Activated B cell treated with CpG ODN at 0.5 μM for 24 hours (primary cell): ENCODE measurements around the gene RIMBP3C. TPM values are rescaled to one million over a fixed set of nuclear protein-coding genes. Genes with fewer than 3 reads are reported as not detected.
"Not testable (repeated sequence)": the region's sequence is repeated elsewhere in the genome, so short reads cannot be mapped to it uniquely, and the experiment has no call there.

Experiments used
- ATAC-seq: fragments of 200-7000 bp; cut with Tn5 transposase; one replicate; pipeline ENCODE4 v1.10.0; 2021; ENCODE audit warnings: low read depth, mild to moderate bottlenecking, moderate library complexity
- CTCF ChIA-PET: fragments of 350-600 bp; sonication (Branson Sonifier 250); formaldehyde crosslinking; loops from one replicate; lab custom pipeline; 2021; ENCODE audit warnings: antibody characterized with exemption; lab: Charles Lee
- POLR2A ChIA-PET: fragments of 350-600 bp; sonication (Branson Sonifier 250); formaldehyde crosslinking; loops from one replicate; lab custom pipeline; 2021; ENCODE audit warnings: antibody characterized with exemption; lab: Charles Lee
- DNase-seq: peaks from one replicate; pipeline ENCODE4 v3.0.0; 2022
- H3K27ac Mint-ChIP-seq: one replicate; pipeline ENCODE4 v1.8.0; 2020; ENCODE audit warnings: mixed read lengths
- H3K27me3 Mint-ChIP-seq: one replicate; pipeline ENCODE4 v1.8.0; 2021; ENCODE audit warnings: mixed read lengths
- H3K36me3 Mint-ChIP-seq: one replicate; pipeline ENCODE4 v1.8.0; 2021; ENCODE audit warnings: low read depth, mixed read lengths
- H3K4me1 Mint-ChIP-seq: one replicate; pipeline ENCODE4 v1.8.0; 2021; ENCODE audit warnings: mixed read lengths
- H3K4me3 Mint-ChIP-seq: one replicate; pipeline ENCODE4 v1.8.0; 2020; ENCODE audit warnings: mild to moderate bottlenecking, mixed read lengths
- H3K9me3 Mint-ChIP-seq: one replicate; pipeline ENCODE4 v1.8.0; 2020; ENCODE audit warnings: mixed read lengths
- intact Hi-C: fragments of 100-400 bp; cut with micrococcal nuclease; formaldehyde crosslinking; loops from one replicate; pipeline ENCODE4 v1.15.1; 2024
- total RNA-seq: library from RNA; stranded (reverse); gene quantifications from 2 replicates; pipeline ENCODE4 v1.2.3, GENCODE V29; 2022
- TF ChIP-seq, protein P1 (sequence below): fragments of 200-600 bp; IDR thresholded peaks from one replicate; pipeline ENCODE4 v1.8.0; 2022; ENCODE audit warnings: antibody characterized with exemption, mild to moderate bottlenecking

Gene RIMBP3C, protein sequence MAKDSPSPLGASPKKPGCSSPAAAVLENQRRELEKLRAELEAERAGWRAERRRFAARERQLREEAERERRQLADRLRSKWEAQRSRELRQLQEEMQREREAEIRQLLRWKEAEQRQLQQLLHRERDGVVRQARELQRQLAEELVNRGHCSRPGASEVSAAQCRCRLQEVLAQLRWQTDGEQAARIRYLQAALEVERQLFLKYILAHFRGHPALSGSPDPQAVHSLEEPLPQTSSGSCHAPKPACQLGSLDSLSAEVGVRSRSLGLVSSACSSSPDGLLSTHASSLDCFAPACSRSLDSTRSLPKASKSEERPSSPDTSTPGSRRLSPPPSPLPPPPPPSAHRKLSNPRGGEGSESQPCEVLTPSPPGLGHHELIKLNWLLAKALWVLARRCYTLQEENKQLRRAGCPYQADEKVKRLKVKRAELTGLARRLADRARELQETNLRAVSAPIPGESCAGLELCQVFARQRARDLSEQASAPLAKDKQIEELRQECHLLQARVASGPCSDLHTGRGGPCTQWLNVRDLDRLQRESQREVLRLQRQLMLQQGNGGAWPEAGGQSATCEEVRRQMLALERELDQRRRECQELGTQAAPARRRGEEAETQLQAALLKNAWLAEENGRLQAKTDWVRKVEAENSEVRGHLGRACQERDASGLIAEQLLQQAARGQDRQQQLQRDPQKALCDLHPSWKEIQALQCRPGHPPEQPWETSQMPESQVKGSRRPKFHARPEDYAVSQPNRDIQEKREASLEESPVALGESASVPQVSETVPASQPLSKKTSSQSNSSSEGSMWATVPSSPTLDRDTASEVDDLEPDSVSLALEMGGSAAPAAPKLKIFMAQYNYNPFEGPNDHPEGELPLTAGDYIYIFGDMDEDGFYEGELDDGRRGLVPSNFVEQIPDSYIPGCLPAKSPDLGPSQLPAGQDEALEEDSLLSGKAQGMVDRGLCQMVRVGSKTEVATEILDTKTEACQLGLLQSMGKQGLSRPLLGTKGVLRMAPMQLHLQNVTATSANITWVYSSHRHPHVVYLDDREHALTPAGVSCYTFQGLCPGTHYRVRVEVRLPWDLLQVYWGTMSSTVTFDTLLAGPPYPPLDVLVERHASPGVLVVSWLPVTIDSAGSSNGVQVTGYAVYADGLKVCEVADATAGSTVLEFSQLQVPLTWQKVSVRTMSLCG (N-terminal part only)
- 0.24 TPM in 1 of 2 replicates, not detected in the other for total RNA-seq

DNA sequence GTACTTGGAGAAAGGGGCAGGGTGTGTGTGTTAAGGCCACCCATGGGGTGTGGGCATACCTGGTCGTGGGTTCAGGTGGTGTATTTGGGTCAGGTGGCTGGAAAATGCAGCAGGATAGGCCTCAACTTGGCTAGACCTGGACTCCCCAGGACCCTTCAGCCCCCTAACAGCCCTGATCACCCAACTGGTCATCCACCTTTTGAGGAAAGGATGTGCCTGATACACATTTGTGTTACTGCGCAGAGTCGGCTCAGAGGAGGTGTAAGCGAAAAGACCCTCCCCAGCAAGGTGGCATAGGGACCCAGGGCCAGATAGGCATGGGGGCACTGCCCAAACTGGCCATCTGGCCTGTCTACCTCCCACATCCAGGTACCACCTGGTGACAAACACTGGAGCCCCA, at the start of gene RIMBP3C:
RIMBP3C (minus strand) TSS at position 101 of the 400 bp plus-strand sequence. CDS start 485 bp downstream, outside the sequence.
- POLR2A ChIA-PET, intact Hi-C loops, H3K4me1 Mint-ChIP-seq: not testable (repeated sequence)

DNA sequence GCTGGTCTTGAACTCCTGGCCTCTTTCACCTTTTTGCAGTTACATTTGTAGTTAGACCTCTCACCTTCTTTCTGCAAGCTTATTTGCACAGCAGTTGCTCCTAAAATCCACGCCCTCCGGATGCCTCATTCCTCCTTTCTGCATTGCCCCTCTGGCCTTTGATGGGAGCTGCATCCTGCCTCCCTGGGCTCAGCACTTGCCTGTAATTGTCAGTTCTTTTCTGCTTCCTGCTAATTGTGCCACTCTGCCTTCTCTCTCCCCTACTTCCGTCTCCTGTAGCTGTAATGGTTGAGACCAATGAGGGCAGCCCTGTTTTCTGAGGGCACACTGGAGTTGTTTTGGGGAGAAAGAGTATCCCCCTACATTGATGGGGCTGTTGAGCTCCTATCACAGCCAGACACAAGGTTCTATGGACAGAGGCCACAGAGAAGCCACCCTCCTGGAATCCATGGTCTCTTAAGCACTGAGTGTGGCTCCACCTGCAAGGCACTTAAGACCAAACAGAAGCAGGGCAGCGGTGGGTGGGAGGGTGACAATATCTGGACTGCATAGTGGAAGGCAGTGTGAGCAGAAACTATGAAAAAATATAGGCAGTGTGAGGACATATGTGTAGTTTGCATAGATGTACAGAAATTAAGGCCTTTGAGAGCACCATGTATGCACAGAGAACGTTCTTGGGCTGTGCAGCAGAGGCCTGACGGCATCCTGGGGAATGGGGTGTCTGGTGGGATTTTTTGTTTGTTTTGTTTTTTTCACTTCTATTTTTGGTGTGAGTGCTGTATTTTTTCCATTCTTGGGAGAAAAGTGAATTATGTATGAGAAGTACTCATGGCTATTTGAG, 48.0 kb upstream of the RIMBP3C start:
- no peak overlapping the region for H3K4me3 Mint-ChIP-seq
- ATAC-seq, result no peak
- no peaks in the 10 kb centered on the region for H3K27me3 Mint-ChIP-seq
- peaks cover 46% of the 10 kb centered on the region for H3K36me3 Mint-ChIP-seq
- intact Hi-C loops, result no loop called here
- peaks cover 26% of the 10 kb centered on the region for H3K4me1 Mint-ChIP-seq
- no peak for DNase-seq
- H3K27ac Mint-ChIP-seq, result no peak overlapping the region
- CTCF ChIA-PET, result no interaction called here
- no peaks in the 10 kb centered on the region for H3K9me3 Mint-ChIP-seq
- POLR2A ChIA-PET, result no interaction called here
- TF ChIP-seq, protein P1, sequence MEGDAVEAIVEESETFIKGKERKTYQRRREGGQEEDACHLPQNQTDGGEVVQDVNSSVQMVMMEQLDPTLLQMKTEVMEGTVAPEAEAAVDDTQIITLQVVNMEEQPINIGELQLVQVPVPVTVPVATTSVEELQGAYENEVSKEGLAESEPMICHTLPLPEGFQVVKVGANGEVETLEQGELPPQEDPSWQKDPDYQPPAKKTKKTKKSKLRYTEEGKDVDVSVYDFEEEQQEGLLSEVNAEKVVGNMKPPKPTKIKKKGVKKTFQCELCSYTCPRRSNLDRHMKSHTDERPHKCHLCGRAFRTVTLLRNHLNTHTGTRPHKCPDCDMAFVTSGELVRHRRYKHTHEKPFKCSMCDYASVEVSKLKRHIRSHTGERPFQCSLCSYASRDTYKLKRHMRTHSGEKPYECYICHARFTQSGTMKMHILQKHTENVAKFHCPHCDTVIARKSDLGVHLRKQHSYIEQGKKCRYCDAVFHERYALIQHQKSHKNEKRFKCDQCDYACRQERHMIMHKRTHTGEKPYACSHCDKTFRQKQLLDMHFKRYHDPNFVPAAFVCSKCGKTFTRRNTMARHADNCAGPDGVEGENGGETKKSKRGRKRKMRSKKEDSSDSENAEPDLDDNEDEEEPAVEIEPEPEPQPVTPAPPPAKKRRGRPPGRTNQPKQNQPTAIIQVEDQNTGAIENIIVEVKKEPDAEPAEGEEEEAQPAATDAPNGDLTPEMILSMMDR, result no peak

More for the DNA sequence above, at the start of gene RIMBP3C:
- DNase-seq, CTCF ChIA-PET, H3K9me3 Mint-ChIP-seq, H3K36me3 Mint-ChIP-seq, H3K27me3 Mint-ChIP-seq, H3K4me3 Mint-ChIP-seq, H3K27ac Mint-ChIP-seq, ATAC-seq: not testable (repeated sequence)

DNA sequence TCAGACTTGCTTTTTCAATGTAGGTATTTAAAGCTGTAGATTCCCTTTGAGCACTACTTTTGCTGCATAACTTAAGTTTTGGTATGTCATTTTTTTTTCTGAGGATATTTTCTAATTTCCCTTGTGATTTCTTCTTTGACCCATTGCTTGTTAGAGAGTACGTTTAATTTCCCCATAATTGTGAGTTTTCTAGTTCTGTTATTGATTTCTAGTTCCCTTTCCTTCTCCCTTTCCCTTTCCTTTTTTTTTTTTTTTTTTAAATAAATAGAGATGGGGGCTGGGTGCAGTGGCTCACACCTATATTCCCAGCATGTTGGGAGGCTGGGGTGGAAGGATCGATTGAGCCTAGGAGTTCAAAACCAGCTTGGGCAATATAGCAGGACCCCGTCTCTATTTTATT, 47.0 kb upstream of the RIMBP3C start:
- intact Hi-C loops, result no loop called here
- ChIA-PET CTCF (no interaction called here), POLR2A (no interaction called here)
- peaks cover 56% of the 10 kb centered on the region for H3K36me3 Mint-ChIP-seq
- H3K9me3 Mint-ChIP-seq, result no peaks in the 10 kb centered on the region
- ATAC-seq, result no peak
- TF ChIP-seq, protein P1, result no peak
- no peaks in the 10 kb centered on the region for H3K27me3 Mint-ChIP-seq
- H3K4me3 Mint-ChIP-seq, result no peak overlapping the region
- H3K4me1 Mint-ChIP-seq, result peaks cover 30% of the 10 kb centered on the region
- no peak overlapping the region for H3K27ac Mint-ChIP-seq
- DNase-seq, result no peak

DNA sequence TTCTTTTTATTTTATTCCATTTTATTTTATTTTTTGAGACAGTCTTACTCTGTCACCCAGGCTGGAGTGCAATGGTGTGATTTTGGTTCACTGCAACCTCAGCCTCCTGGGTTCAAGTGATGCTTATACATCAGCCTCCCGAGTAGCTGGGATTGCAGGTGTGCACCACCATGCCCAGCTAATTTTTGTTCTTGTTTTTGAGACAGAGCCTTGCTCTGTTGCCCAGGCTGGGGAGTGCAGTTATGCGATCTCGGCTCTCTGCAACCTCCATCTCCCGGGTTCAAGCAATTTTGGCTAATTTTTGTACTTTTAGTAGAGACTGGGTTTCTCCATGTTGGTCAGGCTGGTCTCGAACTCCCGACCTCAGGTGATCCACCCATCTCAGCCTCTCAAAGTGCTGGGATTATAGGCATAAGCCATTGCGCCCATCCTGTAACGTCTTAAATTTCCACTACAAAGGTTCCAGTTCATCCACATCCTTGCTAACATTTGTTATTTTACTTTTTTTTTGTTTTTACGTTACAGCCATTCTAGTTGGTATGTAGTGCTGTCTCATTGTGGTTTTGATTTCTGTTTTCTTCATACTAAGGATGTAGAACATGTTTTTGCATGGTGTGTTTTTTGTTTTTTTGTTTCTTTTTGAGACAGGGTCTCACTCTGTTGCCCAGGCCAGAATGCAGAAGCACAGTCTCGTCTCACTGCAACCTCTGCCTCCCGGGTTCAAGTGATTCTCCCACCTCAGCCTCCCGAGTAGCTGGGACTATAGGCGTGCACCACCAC, 45.3 kb upstream of the RIMBP3C start:
- Mint-ChIP-seq H3K36me3 (peaks cover 58% of the 10 kb centered on the region), H3K4me1 (peaks cover 34% of the 10 kb centered on the region)
- H3K27ac Mint-ChIP-seq, DNase-seq, CTCF ChIA-PET, intact Hi-C loops, H3K27me3 Mint-ChIP-seq, H3K4me3 Mint-ChIP-seq, ATAC-seq, POLR2A ChIA-PET, H3K9me3 Mint-ChIP-seq: not testable (repeated sequence)

DNA sequence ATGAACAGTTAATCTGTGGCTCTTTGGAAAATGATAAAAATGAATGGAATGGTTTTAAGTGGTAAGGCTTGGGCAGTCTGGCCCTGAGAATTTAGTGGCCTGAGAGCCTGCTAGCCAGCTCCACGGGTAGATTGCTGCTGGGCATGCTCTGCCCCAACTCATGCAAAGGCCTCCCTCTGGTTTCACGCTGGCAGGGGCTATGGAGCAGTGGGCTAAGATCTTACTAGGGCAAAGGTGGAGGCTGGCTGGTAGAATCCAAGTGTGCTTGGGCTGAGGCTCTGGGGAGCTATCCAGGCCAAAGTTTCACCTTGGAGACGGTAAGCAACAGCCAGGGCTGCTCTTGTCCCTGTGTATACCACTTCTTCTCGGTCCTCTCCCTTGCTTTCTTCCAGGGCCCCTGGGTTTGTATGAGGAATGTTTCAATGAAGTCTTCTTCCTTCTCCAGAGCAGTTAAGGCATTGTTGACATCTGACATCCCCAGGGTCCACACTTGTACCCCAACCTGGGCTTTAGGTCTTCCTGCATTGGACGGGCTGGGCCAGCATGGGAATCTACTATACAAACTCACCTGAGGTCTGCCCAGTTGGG, 43.7 kb upstream of the RIMBP3C start:
- H3K27ac Mint-ChIP-seq, result no peak overlapping the region
- POLR2A ChIA-PET, result no interaction called here
- DNase-seq (no peak), ATAC-seq (no peak)
- TF ChIP-seq, protein P1, result no peak
- H3K27me3 Mint-ChIP-seq, result no peaks in the 10 kb centered on the region
- H3K4me1 Mint-ChIP-seq, result peaks cover 48% of the 10 kb centered on the region
- CTCF ChIA-PET, result no interaction called here
- H3K36me3 Mint-ChIP-seq, result peaks cover 63% of the 10 kb centered on the region
- no peak overlapping the region for H3K4me3 Mint-ChIP-seq
- H3K9me3 Mint-ChIP-seq, result no peaks in the 10 kb centered on the region
- intact Hi-C loops, result no loop called here
